IMR-90 (cell line): ENCODE results near the gene NKX1-1. TPM values are rescaled to one million over a fixed set of nuclear protein-coding genes. Genes with fewer than 3 reads are reported as not detected.

Experiments used
- ATAC-seq: fragments of 200-7000 bp; cut with Tn5 transposase; 2 replicates; pipeline ENCODE4 v1.9.1; 2020; ENCODE audit warnings: low read depth, mild to moderate bottlenecking, moderate library complexity
- BruUV-seq: library from RNA; stranded (reverse); fragments of 400-500 nt; replicated peaks from 2 replicates; lab custom pipeline; 2021; lab: Mats Ljungman, UMichigan
- CTCF ChIA-PET: fragments of 300-600 bp; formaldehyde crosslinking; extraction: SDS; loops from one replicate; lab custom pipeline; 2021; ENCODE audit warnings: antibody characterized with exemption; lab: Yijun Ruan, JAX
- POLR2A ChIA-PET: fragments of 300-600 bp; sonication (Branson Sonifier 250); formaldehyde crosslinking; loops from one replicate; lab custom pipeline; 2022; ENCODE audit warnings: antibody characterized with exemption; ENCODE audit not compliant: unreplicated experiment; lab: Charles Lee
- DNase-seq: peaks from one replicate; pipeline ENCODE4 v3.0.0; 2013
- H2AFZ ChIP-seq: replicated peaks from 2 replicates; pipeline ENCODE3; 2013; ENCODE audit warnings: low read length, mild to moderate bottlenecking; ENCODE audit not compliant: poor library complexity
- H2AK5ac ChIP-seq: 2 replicates; pipeline ENCODE4 v1.6.1; 2013; ENCODE audit warnings: low read depth, low read length, inconsistent platforms
- H2AK9ac ChIP-seq: replicated peaks from 2 replicates; pipeline ENCODE3; 2013; ENCODE audit warnings: mild to moderate bottlenecking, low read depth, low read length, moderate library complexity; ENCODE audit not compliant: poor library complexity
- H2BK120ac ChIP-seq: 2 replicates; pipeline ENCODE4 v1.6.1; 2013; ENCODE audit warnings: low read depth, low read length, inconsistent platforms
- H2BK15ac ChIP-seq: 3 replicates; pipeline ENCODE4 v1.6.1; 2013; ENCODE audit warnings: low read depth, low read length, inconsistent platforms
- H2BK20ac ChIP-seq: 2 replicates; pipeline ENCODE4 v1.6.1; 2013; ENCODE audit warnings: low read depth, mild to moderate bottlenecking, inconsistent platforms, low read length, moderate library complexity
- H2BK5ac ChIP-seq: 2 replicates; pipeline ENCODE4 v1.6.1; 2013; ENCODE audit warnings: mild to moderate bottlenecking, low read depth, low read length, inconsistent platforms; ENCODE audit not compliant: poor library complexity, severe bottlenecking
- H3K14ac ChIP-seq: replicated peaks from 2 replicates; pipeline ENCODE4 v1.6.1; 2013; ENCODE audit warnings: low read depth, low read length, inconsistent platforms
- H3K18ac ChIP-seq: 2 replicates; pipeline ENCODE4 v1.6.1; 2013; ENCODE audit warnings: low read depth, low read length, control low read depth
- H3K23ac ChIP-seq: 2 replicates; pipeline ENCODE4 v1.6.1; 2013; ENCODE audit warnings: low read depth, low read length, inconsistent platforms
- H3K27ac ChIP-seq: 2 replicates; pipeline ENCODE4 v1.5.1; 2013; ENCODE audit warnings: mild to moderate bottlenecking, control low read depth, low read length; ENCODE audit not compliant: insufficient read depth
- H3K27me3 ChIP-seq: 2 replicates; pipeline ENCODE4 v1.6.1; 2013; ENCODE audit warnings: low read length; ENCODE audit not compliant: control insufficient read depth, insufficient read depth
- H3K36me3 ChIP-seq: 2 replicates; pipeline ENCODE4 v1.6.1; 2013; ENCODE audit warnings: low read length, mixed read lengths; ENCODE audit not compliant: control insufficient read depth, insufficient read depth
- H3K4ac ChIP-seq: 2 replicates; pipeline ENCODE4 v1.6.1; 2013; ENCODE audit warnings: low read depth, low read length, inconsistent platforms
- H3K4me1 ChIP-seq: 2 replicates; pipeline ENCODE4 v1.6.1; 2013; ENCODE audit warnings: low read length, mixed read lengths; ENCODE audit not compliant: control insufficient read depth, insufficient read depth
- H3K4me2 ChIP-seq: 2 replicates; pipeline ENCODE4 v1.6.1; 2013; ENCODE audit warnings: low read depth, mild to moderate bottlenecking, control low read depth, low read length, moderate library complexity
- H3K4me3 ChIP-seq: 2 replicates; pipeline ENCODE4 v1.5.1; 2013; ENCODE audit warnings: low read depth, mild to moderate bottlenecking, control low read depth, low read length, moderate library complexity; ENCODE audit not compliant: insufficient read depth
- H3K56ac ChIP-seq: 2 replicates; pipeline ENCODE4 v1.6.1; 2013; ENCODE audit warnings: low read length, inconsistent platforms; ENCODE audit not compliant: insufficient read depth; ENCODE audit errors: extremely low read depth
- H3K79me1 ChIP-seq, 2 experiments: 2 replicates each; pipeline ENCODE4 v1.6.1; 2013; ENCODE audit warnings: low read length in 2 of 2, inconsistent platforms in 1 of 2, low read depth in 1 of 2
- H3K9ac ChIP-seq: 2 replicates; pipeline ENCODE4 v1.6.1; 2013; ENCODE audit warnings: low read depth, low read length, control low read depth
- H3K9me1 ChIP-seq: 2 replicates; pipeline ENCODE4 v1.6.1; 2013; ENCODE audit warnings: low read length, inconsistent platforms; ENCODE audit not compliant: insufficient read depth
- H3K9me3 ChIP-seq: 2 replicates; pipeline ENCODE4 v1.6.1; 2013; ENCODE audit warnings: low read length; ENCODE audit not compliant: control insufficient read depth, insufficient read depth
- H4K20me1 ChIP-seq: 2 replicates; pipeline ENCODE4 v1.6.1; 2013; ENCODE audit warnings: low read length, inconsistent platforms; ENCODE audit not compliant: insufficient read depth
- H4K5ac ChIP-seq: 2 replicates; pipeline ENCODE4 v1.6.1; 2013; ENCODE audit warnings: mild to moderate bottlenecking, low read depth, low read length, control low read depth
- H4K8ac ChIP-seq, 2 experiments: 2 replicates each; pipeline ENCODE4 v1.6.1; 2013; ENCODE audit warnings: low read depth in 2 of 2, low read length in 2 of 2, control low read depth in 1 of 2, inconsistent platforms in 1 of 2
- H4K91ac ChIP-seq: 2 replicates; pipeline ENCODE4 v1.6.1; 2013; ENCODE audit warnings: low read depth, low read length, inconsistent platforms; ENCODE audit not compliant: insufficient read depth
- MAFK ChIP-seq: IDR thresholded peaks from 2 replicates; pipeline ENCODE4 v1.6.1; 2012; ENCODE audit warnings: low read depth, low read length, improper control_type of control experiment
- NFE2L2 ChIP-seq: fragments of 150-350 bp; IDR thresholded peaks from 2 replicates; pipeline ENCODE4 v1.6.1; 2016; ENCODE audit warnings: low read depth, mild to moderate bottlenecking, low read length
- RAD21 ChIP-seq: IDR thresholded peaks from 2 replicates; pipeline ENCODE4 v1.6.1; 2012; ENCODE audit warnings: low read length, improper control_type of control experiment
- WGBS, 2 experiments: methylation state at CpG; one replicate each; pipeline versions ENCODE4 v1.1.5 to v1.1.7; 2013; ENCODE audit warnings: missing lambda C conversion rate in 2 of 2; ENCODE audit not compliant: insufficient read length in 1 of 2; ENCODE audit errors: extremely low coverage in 2 of 2; 5-methylcytosine and 5-hydroxymethylcytosine counted together
- dilution Hi-C: fragments of 300-500 bp; cut with HindIII; formaldehyde crosslinking; loops from one replicate; pipeline ENCODE4 v1.14.3; 2018; ENCODE audit warnings: low sequenced_read_pairs; ENCODE audit not compliant: unreplicated experiment
- in situ Hi-C: fragments of 300-500 bp; cut with MboI; formaldehyde crosslinking; loops from 3 replicates; pipeline ENCODE4 v1.14.3; 2019; ENCODE audit warnings: low sequenced_read_pairs, inconsistent platforms, mixed read lengths
- intact Hi-C: fragments of 100-400 bp; cut with micrococcal nuclease; formaldehyde crosslinking; loops from 2 replicates; pipeline ENCODE4 v1.10.0; 2022
- polyA plus RNA-seq, 3 experiments: library from polyadenylated mRNA; depleted of rRNA; stranded (reverse); fragments of >200 nt; gene quantifications; 2 replicates each; pipeline ENCODE4 v1.2.3, GENCODE V29; 2012; ENCODE audit warnings: low replicate concordance in 1 of 3
- total RNA-seq: library from RNA; depleted of rRNA; stranded (reverse); fragments of >200 nt; gene quantifications from 2 replicates; pipeline ENCODE4 v1.2.3, GENCODE V29; 2012

NKX1-1 gene
- total and polyA plus RNA-seq, 2 of the 4 experiments (the other 2 are of a cell fraction), result not detected

DNA sequence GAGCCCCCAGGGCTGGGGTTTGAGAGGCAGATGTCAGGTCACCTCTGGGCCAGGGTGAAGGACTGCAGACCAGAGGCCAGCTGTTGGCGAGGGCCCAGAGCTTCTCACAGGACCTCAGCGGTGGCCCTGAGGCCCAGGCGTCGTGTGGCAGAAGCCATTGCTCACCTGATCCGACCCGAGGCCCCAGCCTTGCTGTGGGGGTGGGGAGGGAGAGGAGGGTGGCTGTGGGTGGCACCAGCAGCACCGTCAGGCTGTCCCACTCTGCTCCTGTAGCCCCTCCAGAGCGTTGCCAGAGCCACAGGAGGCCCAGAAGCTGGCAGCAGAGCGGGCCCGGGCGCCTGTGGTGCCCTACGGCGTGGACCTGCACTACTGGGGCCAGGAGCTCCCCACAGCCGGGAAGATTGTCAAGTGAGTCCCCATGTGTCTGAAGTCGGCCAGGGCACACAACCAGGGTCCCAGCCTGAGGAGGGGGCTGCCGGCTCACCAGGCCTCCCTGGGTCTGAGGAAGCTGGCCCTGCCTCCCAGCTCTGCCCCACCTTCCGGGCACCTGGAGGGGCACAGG lies 30.4 kb downstream of the NKX1-1 start:
- Histone ChIP-seq H3K79me1 (no peaks in the 10 kb centered on the region), H3K56ac (no peak overlapping the region), H3K18ac (no peak overlapping the region), H3K27ac (no peak overlapping the region), H4K5ac (no peak overlapping the region), H4K20me1 (no peaks in the 10 kb centered on the region), H3K9me3 (no peaks in the 10 kb centered on the region; the same call in 1 of the 2 replicates), H3K4me2 (no peak overlapping the region), H3K9me1 (no peaks in the 10 kb centered on the region; the same call in 1 of the 2 replicates), H3K4ac (no peak overlapping the region), H3K14ac (no peak overlapping the region), H3K23ac (no peak overlapping the region), H2BK120ac (no peak overlapping the region), H2AK9ac (no peak overlapping the region), H2AFZ (no peak overlapping the region), H3K27me3 (no peaks in the 10 kb centered on the region), H3K36me3 (peaks cover 35% of the 10 kb centered on the region), H3K4me3 (no peak overlapping the region), H2BK20ac (no peak overlapping the region), H2BK15ac (no peak overlapping the region), H3K9ac (no peak overlapping the region), H2BK5ac (no peak overlapping the region), H4K91ac (no peak overlapping the region), H2AK5ac (no peak overlapping the region), H4K8ac (no peak overlapping the region), H3K4me1 (no peaks in the 10 kb centered on the region)
- BruUV-seq, result no TSS peak
- CTCF ChIA-PET, result no interaction called here
- WGBS, 2 experiments, result 77% methylated on average over 7 of the region's 17 CpGs; no CpG with 5 or more reads in 1 of the 2 experiments
- intact Hi-C loops, result no loop called here
- DNase-seq (no peak), ATAC-seq (no peak)
- dilution Hi-C loops, result no loop called here
- TF ChIP-seq MAFK (no peak), NFE2L2 (no peak), RAD21 (no peak)
- in situ Hi-C loops, result no loop called here
- POLR2A ChIA-PET, result no interaction called here
